ENCODE results near the gene SERINC2.
"Not testable (repeated sequence)": the region's sequence is repeated elsewhere in the genome, so short reads cannot be mapped to it uniquely, and the experiment has no call there.

DNA sequence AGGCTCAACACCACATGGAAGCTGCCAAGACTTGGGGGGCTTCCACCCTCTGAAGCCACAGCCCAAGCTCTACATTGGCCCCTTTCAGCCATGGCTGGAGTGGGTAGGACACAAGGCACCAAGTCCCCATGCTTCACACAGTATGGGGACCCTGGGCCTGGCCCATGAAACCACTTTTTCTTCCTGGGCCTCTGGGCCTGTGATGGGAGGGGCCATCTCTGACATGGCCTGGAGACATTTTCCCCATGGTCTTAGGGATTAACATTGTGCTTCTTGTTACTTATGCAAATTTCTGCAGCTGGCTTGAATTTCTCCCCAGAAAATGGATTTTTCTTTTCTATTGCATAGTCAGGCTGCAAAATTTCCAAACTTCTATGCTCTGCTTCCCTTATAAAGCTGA is 60.5 kb downstream of the SERINC2 start:
- not testable (repeated sequence) for TF ChIP-seq POLR2AphosphoS5 (IDR thresholded peaks at IDR 0.05; ENCODE audit: low read depth); EZH2 (IDR thresholded peaks at IDR 0.05; ENCODE audit: low read depth, unreplicated experiment); EZH2phosphoT487 (IDR thresholded peaks at IDR 0.05; ENCODE audit: unreplicated experiment); JUNB (IDR thresholded peaks at IDR 0.05; ENCODE audit: unreplicated experiment); ZNF114 (CRISPR knock-in tag; IDR thresholded peaks at IDR 0.05); CREB1 (CRISPR knock-in tag; IDR thresholded peaks at IDR 0.05; ENCODE audit: low read depth); STAT1 (IDR thresholded peaks at IDR 0.05; ENCODE audit: unreplicated experiment)
- TF ChIP-seq, protein P1, sequence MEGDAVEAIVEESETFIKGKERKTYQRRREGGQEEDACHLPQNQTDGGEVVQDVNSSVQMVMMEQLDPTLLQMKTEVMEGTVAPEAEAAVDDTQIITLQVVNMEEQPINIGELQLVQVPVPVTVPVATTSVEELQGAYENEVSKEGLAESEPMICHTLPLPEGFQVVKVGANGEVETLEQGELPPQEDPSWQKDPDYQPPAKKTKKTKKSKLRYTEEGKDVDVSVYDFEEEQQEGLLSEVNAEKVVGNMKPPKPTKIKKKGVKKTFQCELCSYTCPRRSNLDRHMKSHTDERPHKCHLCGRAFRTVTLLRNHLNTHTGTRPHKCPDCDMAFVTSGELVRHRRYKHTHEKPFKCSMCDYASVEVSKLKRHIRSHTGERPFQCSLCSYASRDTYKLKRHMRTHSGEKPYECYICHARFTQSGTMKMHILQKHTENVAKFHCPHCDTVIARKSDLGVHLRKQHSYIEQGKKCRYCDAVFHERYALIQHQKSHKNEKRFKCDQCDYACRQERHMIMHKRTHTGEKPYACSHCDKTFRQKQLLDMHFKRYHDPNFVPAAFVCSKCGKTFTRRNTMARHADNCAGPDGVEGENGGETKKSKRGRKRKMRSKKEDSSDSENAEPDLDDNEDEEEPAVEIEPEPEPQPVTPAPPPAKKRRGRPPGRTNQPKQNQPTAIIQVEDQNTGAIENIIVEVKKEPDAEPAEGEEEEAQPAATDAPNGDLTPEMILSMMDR (conservative IDR thresholded peaks at IDR 0.05; ENCODE audit: low read depth in 2 of 2): not testable (repeated sequence)
- TF ChIP-seq, protein P2, sequence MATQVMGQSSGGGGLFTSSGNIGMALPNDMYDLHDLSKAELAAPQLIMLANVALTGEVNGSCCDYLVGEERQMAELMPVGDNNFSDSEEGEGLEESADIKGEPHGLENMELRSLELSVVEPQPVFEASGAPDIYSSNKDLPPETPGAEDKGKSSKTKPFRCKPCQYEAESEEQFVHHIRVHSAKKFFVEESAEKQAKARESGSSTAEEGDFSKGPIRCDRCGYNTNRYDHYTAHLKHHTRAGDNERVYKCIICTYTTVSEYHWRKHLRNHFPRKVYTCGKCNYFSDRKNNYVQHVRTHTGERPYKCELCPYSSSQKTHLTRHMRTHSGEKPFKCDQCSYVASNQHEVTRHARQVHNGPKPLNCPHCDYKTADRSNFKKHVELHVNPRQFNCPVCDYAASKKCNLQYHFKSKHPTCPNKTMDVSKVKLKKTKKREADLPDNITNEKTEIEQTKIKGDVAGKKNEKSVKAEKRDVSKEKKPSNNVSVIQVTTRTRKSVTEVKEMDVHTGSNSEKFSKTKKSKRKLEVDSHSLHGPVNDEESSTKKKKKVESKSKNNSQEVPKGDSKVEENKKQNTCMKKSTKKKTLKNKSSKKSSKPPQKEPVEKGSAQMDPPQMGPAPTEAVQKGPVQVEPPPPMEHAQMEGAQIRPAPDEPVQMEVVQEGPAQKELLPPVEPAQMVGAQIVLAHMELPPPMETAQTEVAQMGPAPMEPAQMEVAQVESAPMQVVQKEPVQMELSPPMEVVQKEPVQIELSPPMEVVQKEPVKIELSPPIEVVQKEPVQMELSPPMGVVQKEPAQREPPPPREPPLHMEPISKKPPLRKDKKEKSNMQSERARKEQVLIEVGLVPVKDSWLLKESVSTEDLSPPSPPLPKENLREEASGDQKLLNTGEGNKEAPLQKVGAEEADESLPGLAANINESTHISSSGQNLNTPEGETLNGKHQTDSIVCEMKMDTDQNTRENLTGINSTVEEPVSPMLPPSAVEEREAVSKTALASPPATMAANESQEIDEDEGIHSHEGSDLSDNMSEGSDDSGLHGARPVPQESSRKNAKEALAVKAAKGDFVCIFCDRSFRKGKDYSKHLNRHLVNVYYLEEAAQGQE (IDR thresholded peaks at IDR 0.05; ENCODE audit: unreplicated experiment): not testable (repeated sequence)
- TF ChIP-seq, protein P3, sequence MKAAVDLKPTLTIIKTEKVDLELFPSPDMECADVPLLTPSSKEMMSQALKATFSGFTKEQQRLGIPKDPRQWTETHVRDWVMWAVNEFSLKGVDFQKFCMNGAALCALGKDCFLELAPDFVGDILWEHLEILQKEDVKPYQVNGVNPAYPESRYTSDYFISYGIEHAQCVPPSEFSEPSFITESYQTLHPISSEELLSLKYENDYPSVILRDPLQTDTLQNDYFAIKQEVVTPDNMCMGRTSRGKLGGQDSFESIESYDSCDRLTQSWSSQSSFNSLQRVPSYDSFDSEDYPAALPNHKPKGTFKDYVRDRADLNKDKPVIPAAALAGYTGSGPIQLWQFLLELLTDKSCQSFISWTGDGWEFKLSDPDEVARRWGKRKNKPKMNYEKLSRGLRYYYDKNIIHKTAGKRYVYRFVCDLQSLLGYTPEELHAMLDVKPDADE (IDR thresholded peaks at IDR 0.05): not testable (repeated sequence)

All from GM23338 (cell line).